Skeletal muscle tissue (tissue), 4 donors: ENCODE measurements around the gene INSYN2B. TPM values are rescaled to one million over a fixed set of nuclear protein-coding genes. Genes with fewer than 3 reads are reported as not detected.

ENCODE experiments used
- H3K27ac ChIP-seq: one replicate; pipeline ENCODE4 v1.7.0; 2013; ENCODE audit warnings: mild to moderate bottlenecking, low read depth, low read length, inconsistent platforms
- H3K27me3 ChIP-seq, 3 donors: one replicate each; pipeline ENCODE4 v1.7.0; 2013; ENCODE audit warnings: low read length in 3 of 3; ENCODE audit not compliant: control insufficient read depth in 3 of 3, insufficient read depth in 3 of 3
- H3K36me3 ChIP-seq, 3 donors: one replicate each; pipeline ENCODE4 v1.7.0; 2013; ENCODE audit warnings: low read length in 3 of 3; ENCODE audit not compliant: control insufficient read depth in 3 of 3, insufficient read depth in 3 of 3
- H3K4me1 ChIP-seq, 3 donors: one replicate each; pipeline ENCODE4 v1.7.0; 2013; ENCODE audit warnings: low read length in 3 of 3, mild to moderate bottlenecking in 3 of 3; ENCODE audit not compliant: control insufficient read depth in 3 of 3, insufficient read depth in 3 of 3
- H3K4me3 ChIP-seq, 3 donors: one replicate each; pipeline ENCODE4 v1.7.0; 2013; ENCODE audit warnings: low read length in 3 of 3
- H3K9ac ChIP-seq, 3 donors: one replicate each; pipeline ENCODE4 v1.7.0; 2013; ENCODE audit warnings: low read length in 3 of 3, mild to moderate bottlenecking in 3 of 3, moderate library complexity in 2 of 3, low read depth in 1 of 3
- H3K9me3 ChIP-seq, 3 donors: one replicate each; pipeline ENCODE4 v1.7.0; 2013; ENCODE audit warnings: low read length in 3 of 3; ENCODE audit not compliant: control insufficient read depth in 3 of 3
- total RNA-seq: library from RNA; depleted of rRNA; stranded (reverse); fragments of >200 nt; gene quantifications from one replicate; pipeline ENCODE4 v1.2.3, GENCODE V29; 2014
- donor health status: Osteomylitis.

INSYN2B gene
- total RNA-seq, 1 donor from 2014 or later = not detected

DNA sequence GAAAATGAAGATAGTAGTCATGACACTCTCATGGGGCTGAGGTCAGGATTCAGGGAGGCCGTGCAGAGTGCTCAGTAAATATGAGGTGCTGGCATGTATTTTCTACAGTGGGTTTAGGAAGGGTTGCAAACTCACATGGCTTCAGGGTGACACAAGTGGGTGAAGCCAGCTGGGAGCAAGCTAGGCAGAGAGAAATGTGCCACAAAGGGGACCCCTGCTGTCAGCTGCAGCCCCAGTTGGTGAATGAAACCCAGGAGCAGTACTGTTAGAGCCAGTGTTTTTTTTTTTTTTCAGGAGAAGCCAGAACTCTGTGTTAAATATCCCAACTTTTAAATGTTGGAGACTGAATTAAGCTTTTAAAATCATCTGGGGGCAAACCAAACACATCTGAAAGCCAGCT, 75.3 kb downstream of the INSYN2B start:
- H3K4me3 ChIP-seq = no peak overlapping the region
- H3K36me3 ChIP-seq = no peaks in the 10 kb centered on the region
- H3K4me1 ChIP-seq = no peaks in the 10 kb centered on the region
- no peaks in the 10 kb centered on the region for H3K27me3 ChIP-seq
- H3K9ac ChIP-seq = no peak overlapping the region
- no peaks in the 10 kb centered on the region for H3K9me3 ChIP-seq
- H3K27ac ChIP-seq = no peak overlapping the region

DNA sequence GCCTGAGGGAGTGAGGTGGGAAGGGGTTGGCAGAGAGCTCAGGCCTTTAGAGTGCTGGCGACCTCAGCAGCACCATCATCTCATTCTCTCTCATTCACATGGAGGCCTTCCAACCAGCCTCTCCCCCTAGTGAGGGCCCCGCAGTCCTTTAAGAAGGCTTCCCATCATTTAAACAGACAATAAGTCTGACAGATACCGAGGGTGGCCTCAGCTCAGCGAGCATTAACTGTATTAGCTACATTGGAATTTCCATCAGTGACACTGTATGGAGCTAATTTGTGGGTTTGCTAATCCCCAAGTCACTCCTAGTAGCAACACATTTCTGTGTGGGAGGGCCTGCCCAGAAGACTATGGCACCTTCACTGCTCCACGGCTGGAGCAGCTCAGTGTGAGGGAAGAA, 75.8 kb downstream of the INSYN2B start:
- H3K36me3 ChIP-seq = no peaks in the 10 kb centered on the region
- no peak overlapping the region for H3K27ac ChIP-seq
- H3K27me3 ChIP-seq = no peaks in the 10 kb centered on the region
- H3K4me1 ChIP-seq = no peaks in the 10 kb centered on the region
- no peak overlapping the region for H3K4me3 ChIP-seq
- no peak overlapping the region for H3K9ac ChIP-seq
- H3K9me3 ChIP-seq = no peaks in the 10 kb centered on the region

DNA sequence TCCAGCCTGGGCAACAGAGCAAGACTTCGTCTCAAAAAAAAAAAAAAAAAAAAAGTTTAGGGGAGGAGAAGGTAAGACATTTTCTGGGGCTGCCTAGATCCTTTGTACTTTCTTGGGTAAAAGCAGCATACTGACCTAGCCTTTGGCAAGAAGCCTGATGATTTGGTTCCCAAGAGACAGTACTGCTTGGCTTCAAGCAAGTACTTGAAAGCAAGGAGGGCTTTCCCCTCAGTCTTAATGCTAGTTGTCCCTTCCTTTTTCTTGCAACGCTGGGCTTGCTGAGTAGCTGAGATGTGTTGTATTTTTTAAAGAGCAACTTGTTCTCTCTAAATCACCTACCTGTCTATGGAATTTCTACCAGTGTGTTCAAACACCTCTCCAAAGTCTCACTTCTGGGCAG, 76.2 kb downstream of the INSYN2B start:
- no peaks in the 10 kb centered on the region for H3K27me3 ChIP-seq
- H3K27ac ChIP-seq = no peak overlapping the region

DNA sequence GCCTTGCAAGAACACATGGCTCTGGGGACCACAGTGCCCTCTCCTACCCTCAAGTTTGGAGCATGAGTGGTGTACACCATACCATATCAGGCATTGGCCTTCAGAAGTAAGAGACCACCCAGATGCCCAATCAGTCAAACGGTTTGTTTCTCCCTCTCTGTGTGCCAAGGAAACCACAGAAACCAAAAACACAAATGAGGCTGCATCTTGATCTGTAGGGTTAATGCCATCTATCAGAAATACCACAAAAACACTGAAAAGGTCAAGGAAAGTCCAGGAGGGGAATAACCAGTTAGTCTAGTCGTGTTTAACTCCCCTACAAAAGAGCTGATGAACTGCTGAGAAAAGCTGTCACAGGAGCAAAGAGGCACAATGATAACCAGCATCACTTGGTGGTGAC, 78.4 kb downstream of the INSYN2B start:
- Histone ChIP-seq H3K27me3 (no peaks in the 10 kb centered on the region), H3K9ac (no peak overlapping the region), H3K9me3 (no peaks in the 10 kb centered on the region), H3K36me3 (no peaks in the 10 kb centered on the region), H3K27ac (no peak overlapping the region), H3K4me1 (no peaks in the 10 kb centered on the region), H3K4me3 (no peak overlapping the region)

More for the DNA sequence above, 76.2 kb downstream of the INSYN2B start:
- Histone ChIP-seq H3K9ac (no peak overlapping the region), H3K36me3 (no peaks in the 10 kb centered on the region), H3K4me3 (no peak overlapping the region), H3K4me1 (no peaks in the 10 kb centered on the region), H3K9me3 (no peaks in the 10 kb centered on the region)

DNA sequence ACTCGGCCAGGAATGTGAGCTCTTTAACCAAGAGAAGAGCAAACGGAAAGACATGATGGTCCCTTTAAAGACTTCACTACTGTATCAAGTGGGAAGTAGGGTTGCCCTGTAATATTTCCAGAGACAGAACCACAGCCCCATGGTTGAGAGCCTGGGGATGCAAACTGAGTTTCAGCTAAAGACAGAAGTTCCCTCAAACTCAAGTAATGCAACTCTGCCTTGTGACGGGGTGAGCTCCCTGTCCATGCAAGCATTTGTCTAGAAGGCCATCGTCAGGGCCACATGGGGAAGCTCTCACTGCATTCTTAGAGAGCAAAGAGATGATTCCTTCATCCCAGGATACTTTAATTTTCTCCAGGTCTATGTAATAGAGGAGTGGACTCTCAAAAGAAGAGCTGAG, 82.8 kb downstream of the INSYN2B start:
- Histone ChIP-seq H3K4me1 (no peaks in the 10 kb centered on the region), H3K9me3 (no peaks in the 10 kb centered on the region), H3K9ac (no peak overlapping the region), H3K27ac (no peak overlapping the region), H3K4me3 (no peak overlapping the region), H3K27me3 (no peaks in the 10 kb centered on the region), H3K36me3 (no peaks in the 10 kb centered on the region)

DNA sequence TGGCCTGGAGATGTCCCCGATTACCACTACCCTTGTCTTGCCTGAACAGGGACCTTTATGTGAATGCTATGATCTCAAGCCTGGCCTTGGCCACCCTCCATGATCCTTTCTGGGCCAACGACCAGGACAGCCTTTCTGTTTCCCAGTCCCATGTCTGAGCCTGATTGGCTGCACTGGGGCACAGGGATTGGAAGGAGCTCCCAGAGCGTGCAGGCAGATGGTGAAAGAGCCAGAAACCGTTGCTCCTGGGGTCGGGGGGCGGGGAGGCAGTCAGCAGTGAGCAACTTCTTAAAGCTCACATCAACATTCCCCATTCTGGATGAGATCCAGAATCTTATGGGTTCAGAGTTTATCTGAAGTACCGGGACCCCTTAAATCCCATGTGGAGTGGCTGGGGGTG, 84.4 kb downstream of the INSYN2B start:
- Histone ChIP-seq H3K9ac (no peak overlapping the region), H3K4me3 (no peak overlapping the region), H3K27me3 (no peaks in the 10 kb centered on the region), H3K27ac (no peak overlapping the region), H3K9me3 (no peaks in the 10 kb centered on the region), H3K4me1 (no peaks in the 10 kb centered on the region), H3K36me3 (no peaks in the 10 kb centered on the region)

DNA sequence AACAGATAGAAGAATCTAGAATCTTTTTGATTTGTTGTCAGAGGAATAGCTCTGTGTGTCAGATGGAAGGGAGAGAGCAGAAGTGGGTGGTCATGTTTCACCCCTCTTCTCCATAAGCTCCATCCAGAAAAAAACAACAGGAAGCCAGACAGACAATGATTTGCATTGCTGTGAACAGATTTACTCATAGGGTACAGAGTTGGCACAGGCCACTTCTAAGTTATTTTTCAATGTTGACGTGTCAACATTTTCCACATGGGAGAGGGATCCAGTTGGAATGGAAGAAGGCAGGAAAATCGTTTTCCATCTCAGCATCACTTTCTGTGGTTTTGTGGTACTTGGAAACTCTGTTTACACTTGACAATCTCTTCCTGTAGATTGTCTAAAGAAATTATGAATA, 86.7 kb downstream of the INSYN2B start:
- Histone ChIP-seq H3K27ac (no peak overlapping the region), H3K9ac (no peak overlapping the region), H3K9me3 (no peaks in the 10 kb centered on the region), H3K36me3 (no peaks in the 10 kb centered on the region), H3K4me1 (no peaks in the 10 kb centered on the region), H3K27me3 (no peaks in the 10 kb centered on the region), H3K4me3 (no peak overlapping the region)

DNA sequence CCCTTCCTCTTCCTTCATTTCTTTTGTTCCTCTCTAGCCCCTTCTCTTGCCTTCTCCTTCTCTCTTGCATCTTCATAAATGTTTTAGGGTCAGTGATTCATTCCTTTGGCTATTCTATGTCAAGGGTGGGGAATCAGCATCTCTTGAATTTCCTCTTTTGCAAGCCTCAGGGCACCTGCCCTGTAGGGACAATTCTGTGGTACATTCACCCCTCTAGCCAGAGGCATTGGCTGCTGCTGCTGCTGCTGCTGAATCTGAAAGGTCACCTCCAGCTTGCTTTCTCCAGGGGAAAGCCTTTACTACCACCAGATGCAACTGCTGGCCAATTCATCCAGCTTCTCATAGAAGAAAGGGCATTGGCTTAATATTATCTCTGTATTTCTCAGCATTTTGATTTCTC, 87.3 kb downstream of the INSYN2B start:
- Histone ChIP-seq H3K27me3 (no peaks in the 10 kb centered on the region), H3K4me1 (no peaks in the 10 kb centered on the region), H3K9me3 (no peaks in the 10 kb centered on the region), H3K4me3 (no peak overlapping the region), H3K36me3 (no peaks in the 10 kb centered on the region), H3K9ac (no peak overlapping the region), H3K27ac (no peak overlapping the region)

DNA sequence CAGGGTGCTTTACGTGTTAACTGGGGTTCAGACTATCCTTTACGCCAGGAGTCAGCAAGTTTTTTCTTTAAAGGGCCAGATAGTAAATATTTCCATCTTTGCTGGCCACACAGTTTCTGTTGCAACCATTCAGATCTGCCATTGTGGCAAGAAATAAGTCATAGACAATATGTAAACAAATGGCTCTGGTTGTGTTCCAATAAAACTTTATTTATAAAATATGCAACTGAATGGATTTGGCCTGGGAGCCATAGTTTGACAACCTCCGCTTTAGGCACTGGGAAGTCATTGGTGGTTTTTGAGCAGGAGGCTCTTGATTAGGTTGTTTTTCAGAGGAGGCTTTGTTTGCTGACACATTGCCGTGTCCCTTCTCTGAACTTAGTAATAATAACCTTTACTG, 90.7 kb downstream of the INSYN2B start:
- H3K9me3 ChIP-seq = no peaks in the 10 kb centered on the region
- H3K4me3 ChIP-seq = no peak overlapping the region

DNA sequence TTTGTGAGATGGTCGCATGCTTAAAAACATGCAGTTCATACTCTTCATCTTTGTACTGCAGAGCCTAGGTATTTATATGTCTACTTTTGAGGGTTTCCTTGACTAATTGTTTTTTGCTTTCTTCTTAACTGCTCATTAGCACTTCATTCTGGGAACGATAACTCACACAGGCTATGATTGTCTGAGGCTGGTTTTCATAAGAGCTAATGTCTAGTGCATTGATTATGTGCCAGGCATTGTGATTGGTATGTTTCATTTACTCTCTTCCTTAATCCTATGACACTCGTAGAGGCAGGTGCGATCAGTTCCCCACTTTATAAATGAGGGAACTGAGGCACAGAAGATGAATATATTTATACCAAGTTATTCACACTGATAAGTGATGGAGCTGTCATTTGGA, 93.6 kb downstream of the INSYN2B start:
- Histone ChIP-seq H3K9me3 (no peaks in the 10 kb centered on the region), H3K36me3 (no peaks in the 10 kb centered on the region), H3K27ac (no peak overlapping the region), H3K27me3 (peaks cover 0 to 2% (median 0%) of the 10 kb centered on the region in 3 donors), H3K4me3 (no peak overlapping the region), H3K4me1 (no peaks in the 10 kb centered on the region), H3K9ac (no peak overlapping the region)

More for the DNA sequence above, 90.7 kb downstream of the INSYN2B start:
- Histone ChIP-seq H3K9ac (no peak overlapping the region), H3K36me3 (no peaks in the 10 kb centered on the region), H3K4me1 (no peaks in the 10 kb centered on the region), H3K27ac (no peak overlapping the region), H3K27me3 (no peaks in the 10 kb centered on the region)

DNA sequence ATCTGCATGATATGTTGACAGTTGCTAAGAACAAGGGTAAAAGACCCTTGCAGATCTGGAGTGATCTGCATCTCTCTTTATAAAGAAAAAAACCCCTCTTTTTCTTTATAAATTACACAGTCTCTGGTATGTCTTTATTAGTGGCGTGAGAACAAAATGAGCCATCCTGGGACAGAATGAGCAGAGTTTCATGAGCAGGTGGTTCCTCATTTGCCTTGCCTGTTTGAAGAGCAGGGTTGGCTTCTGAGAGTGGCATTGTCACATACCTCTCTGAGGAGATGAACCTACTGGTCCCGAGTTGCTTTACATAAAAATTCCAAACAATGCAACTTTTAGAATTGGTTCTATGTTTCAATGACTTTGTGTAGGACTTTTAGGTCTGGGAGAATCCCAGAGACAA, 94.3 kb downstream of the INSYN2B start:
- H3K36me3 ChIP-seq = no peaks in the 10 kb centered on the region
- no peaks in the 10 kb centered on the region for H3K4me1 ChIP-seq
- H3K27ac ChIP-seq = no peak overlapping the region
- no peak overlapping the region for H3K9ac ChIP-seq
- no peaks in the 10 kb centered on the region for H3K9me3 ChIP-seq
- peaks cover 0 to 2% (median 0%) of the 10 kb centered on the region in 3 donors for H3K27me3 ChIP-seq
- H3K4me3 ChIP-seq = no peak overlapping the region
